ENCODE results near the gene TFIP11.

DNA sequence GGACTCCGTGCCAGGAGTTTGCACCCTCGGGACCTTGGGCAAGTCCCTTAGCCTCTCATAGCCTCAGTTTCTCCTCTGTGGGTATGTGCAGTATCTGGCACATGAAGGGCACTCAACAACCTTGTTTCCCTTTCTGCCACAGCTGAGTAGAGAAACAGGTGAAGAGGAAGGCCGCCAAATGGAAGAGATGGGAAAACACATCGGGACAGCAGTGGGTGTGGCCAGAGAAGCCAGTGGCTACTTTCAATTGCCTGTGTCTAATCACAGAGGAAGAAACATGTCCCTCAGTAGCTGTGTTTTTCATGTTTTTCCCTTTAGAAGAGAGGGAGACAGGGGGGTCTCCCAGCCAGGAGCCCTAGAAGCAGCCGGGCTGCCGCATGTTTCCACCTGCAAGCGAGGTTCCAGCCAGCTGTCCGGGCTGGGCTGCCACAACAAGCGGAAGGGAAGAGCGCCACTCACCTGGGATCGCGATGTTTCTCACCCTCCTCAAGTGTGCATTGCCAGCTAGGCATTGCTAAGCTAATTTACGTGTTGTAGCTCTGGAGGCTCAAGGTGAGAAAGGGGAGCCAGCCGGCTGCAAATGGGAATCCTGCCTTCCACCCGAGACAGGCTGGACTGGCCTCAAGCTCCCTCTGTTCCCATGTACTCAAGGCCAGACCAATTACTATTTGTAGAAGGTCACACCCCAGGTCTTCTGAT lies 66.5 kb downstream of the TFIP11 start:
- TF ChIP-seq POLR2A (IDR thresholded peaks at IDR 0.05; ENCODE audit: low read depth, low read length) = no peak
- no peak for TF ChIP-seq BMI1 (IDR thresholded peaks at IDR 0.05; ENCODE audit: borderline replicate concordance)
- TF ChIP-seq, protein P1, sequence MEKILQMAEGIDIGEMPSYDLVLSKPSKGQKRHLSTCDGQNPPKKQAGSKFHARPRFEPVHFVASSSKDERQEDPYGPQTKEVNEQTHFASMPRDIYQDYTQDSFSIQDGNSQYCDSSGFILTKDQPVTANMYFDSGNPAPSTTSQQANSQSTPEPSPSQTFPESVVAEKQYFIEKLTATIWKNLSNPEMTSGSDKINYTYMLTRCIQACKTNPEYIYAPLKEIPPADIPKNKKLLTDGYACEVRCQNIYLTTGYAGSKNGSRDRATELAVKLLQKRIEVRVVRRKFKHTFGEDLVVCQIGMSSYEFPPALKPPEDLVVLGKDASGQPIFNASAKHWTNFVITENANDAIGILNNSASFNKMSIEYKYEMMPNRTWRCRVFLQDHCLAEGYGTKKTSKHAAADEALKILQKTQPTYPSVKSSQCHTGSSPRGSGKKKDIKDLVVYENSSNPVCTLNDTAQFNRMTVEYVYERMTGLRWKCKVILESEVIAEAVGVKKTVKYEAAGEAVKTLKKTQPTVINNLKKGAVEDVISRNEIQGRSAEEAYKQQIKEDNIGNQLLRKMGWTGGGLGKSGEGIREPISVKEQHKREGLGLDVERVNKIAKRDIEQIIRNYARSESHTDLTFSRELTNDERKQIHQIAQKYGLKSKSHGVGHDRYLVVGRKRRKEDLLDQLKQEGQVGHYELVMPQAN (conservative IDR thresholded peaks at IDR 0.05) = no peak
- TF ChIP-seq, protein P2, sequence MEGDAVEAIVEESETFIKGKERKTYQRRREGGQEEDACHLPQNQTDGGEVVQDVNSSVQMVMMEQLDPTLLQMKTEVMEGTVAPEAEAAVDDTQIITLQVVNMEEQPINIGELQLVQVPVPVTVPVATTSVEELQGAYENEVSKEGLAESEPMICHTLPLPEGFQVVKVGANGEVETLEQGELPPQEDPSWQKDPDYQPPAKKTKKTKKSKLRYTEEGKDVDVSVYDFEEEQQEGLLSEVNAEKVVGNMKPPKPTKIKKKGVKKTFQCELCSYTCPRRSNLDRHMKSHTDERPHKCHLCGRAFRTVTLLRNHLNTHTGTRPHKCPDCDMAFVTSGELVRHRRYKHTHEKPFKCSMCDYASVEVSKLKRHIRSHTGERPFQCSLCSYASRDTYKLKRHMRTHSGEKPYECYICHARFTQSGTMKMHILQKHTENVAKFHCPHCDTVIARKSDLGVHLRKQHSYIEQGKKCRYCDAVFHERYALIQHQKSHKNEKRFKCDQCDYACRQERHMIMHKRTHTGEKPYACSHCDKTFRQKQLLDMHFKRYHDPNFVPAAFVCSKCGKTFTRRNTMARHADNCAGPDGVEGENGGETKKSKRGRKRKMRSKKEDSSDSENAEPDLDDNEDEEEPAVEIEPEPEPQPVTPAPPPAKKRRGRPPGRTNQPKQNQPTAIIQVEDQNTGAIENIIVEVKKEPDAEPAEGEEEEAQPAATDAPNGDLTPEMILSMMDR (IDR thresholded peaks at IDR 0.05 in 2 of 3, conservative IDR thresholded peaks at IDR 0.05 in 1 of 3; ENCODE audit: control insufficient read depth in 2 of 3, extremely low read depth in 1 of 3, insufficient read depth in 1 of 3, low read depth in 3 of 3, low read length in 3 of 3) = no peak
- TF ChIP-seq TAF1 (IDR thresholded peaks at IDR 0.05; ENCODE audit: borderline replicate concordance, low read depth, low read length) = no peak
- no peak for TF ChIP-seq CBX5 (IDR thresholded peaks at IDR 0.05; ENCODE audit: low read depth)
- no peak for TF ChIP-seq SIN3A (IDR thresholded peaks at IDR 0.05; ENCODE audit: low read depth, low read length)
- TF ChIP-seq YY1 (IDR thresholded peaks at IDR 0.05; ENCODE audit: low read depth, low read length) = no peak
- no peak for TF ChIP-seq ZSCAN29 (IDR thresholded peaks at IDR 0.05)
- no peak for TF ChIP-seq SMC3 (IDR thresholded peaks at IDR 0.05; ENCODE audit: borderline replicate concordance, low read length)
- TF ChIP-seq, protein P3, sequence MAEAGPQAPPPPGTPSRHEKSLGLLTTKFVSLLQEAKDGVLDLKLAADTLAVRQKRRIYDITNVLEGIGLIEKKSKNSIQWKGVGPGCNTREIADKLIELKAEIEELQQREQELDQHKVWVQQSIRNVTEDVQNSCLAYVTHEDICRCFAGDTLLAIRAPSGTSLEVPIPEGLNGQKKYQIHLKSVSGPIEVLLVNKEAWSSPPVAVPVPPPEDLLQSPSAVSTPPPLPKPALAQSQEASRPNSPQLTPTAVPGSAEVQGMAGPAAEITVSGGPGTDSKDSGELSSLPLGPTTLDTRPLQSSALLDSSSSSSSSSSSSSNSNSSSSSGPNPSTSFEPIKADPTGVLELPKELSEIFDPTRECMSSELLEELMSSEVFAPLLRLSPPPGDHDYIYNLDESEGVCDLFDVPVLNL (IDR thresholded peaks at IDR 0.05; ENCODE audit: low read depth, low read length) = no peak
- TF ChIP-seq, protein P4, sequence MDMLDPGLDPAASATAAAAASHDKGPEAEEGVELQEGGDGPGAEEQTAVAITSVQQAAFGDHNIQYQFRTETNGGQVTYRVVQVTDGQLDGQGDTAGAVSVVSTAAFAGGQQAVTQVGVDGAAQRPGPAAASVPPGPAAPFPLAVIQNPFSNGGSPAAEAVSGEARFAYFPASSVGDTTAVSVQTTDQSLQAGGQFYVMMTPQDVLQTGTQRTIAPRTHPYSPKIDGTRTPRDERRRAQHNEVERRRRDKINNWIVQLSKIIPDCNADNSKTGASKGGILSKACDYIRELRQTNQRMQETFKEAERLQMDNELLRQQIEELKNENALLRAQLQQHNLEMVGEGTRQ (IDR thresholded peaks at IDR 0.05; ENCODE audit: borderline replicate concordance, low read depth, low read length) = no peak
- TF ChIP-seq PAX8 (IDR thresholded peaks at IDR 0.05) = no peak
- TF ChIP-seq CHD4 (IDR thresholded peaks at IDR 0.05) = no peak

Measured in GM12878 (cell line).